ENCODE results near the gene RPRML. TPM values are rescaled to one million over a fixed set of nuclear protein-coding genes. Genes with fewer than 3 reads are reported as not detected.

The RPRML gene
- total RNA-seq, 1 donor from 2014 or later, result not detected

- H3K27ac Mint-ChIP-seq (ENCODE audit: unreplicated experiment), result no peak overlapping the region
- peaks cover 5% of the 10 kb centered on the region for H3K36me3 Mint-ChIP-seq (ENCODE audit: low read depth, unreplicated experiment)
- TF ChIP-seq CTCF (IDR thresholded peaks at IDR 0.05; ENCODE audit: unreplicated experiment), result no peak
- peaks cover 10% of the 10 kb centered on the region for H3K4me1 Mint-ChIP-seq (ENCODE audit: unreplicated experiment)
- H3K4me3 Mint-ChIP-seq (ENCODE audit: unreplicated experiment), result no peak overlapping the region
- H3K9me3 Mint-ChIP-seq (ENCODE audit: unreplicated experiment), result no peaks in the 10 kb centered on the region
- no peak for DNase-seq (ENCODE audit: low spot score)
- H3K27me3 Mint-ChIP-seq (ENCODE audit: unreplicated experiment), result peaks cover 4% of the 10 kb centered on the region
These were observed 26.9 kb downstream of the RPRML start for GRCh38 chr17:46952115-46952514.

GRCh38 chr17:46951706-46952105 is 27.3 kb downstream of the RPRML start:
- Mint-ChIP-seq H3K27ac (ENCODE audit: unreplicated experiment) (no peak overlapping the region), H3K4me3 (ENCODE audit: unreplicated experiment) (no peak overlapping the region), H3K9me3 (ENCODE audit: unreplicated experiment) (no peaks in the 10 kb centered on the region), H3K27me3 (ENCODE audit: unreplicated experiment) (peaks cover 4% of the 10 kb centered on the region), H3K4me1 (ENCODE audit: unreplicated experiment) (peaks cover 10% of the 10 kb centered on the region), H3K36me3 (ENCODE audit: low read depth, unreplicated experiment) (peaks cover 5% of the 10 kb centered on the region)
- DNase-seq (ENCODE audit: low spot score), result no peak
- TF ChIP-seq CTCF (IDR thresholded peaks at IDR 0.05; ENCODE audit: unreplicated experiment), result no peak

- TF ChIP-seq CTCF (IDR thresholded peaks at IDR 0.05; ENCODE audit: unreplicated experiment), result no peak
- Mint-ChIP-seq H3K36me3 (ENCODE audit: low read depth, unreplicated experiment) (peaks cover 5% of the 10 kb centered on the region), H3K27ac (ENCODE audit: unreplicated experiment) (no peak overlapping the region), H3K27me3 (ENCODE audit: unreplicated experiment) (peaks cover 4% of the 10 kb centered on the region), H3K9me3 (ENCODE audit: unreplicated experiment) (no peaks in the 10 kb centered on the region), H3K4me3 (ENCODE audit: unreplicated experiment) (no peak overlapping the region), H3K4me1 (ENCODE audit: unreplicated experiment) (peaks cover 10% of the 10 kb centered on the region)
- no peak for DNase-seq (ENCODE audit: low spot score)
These were observed 27.9 kb downstream of the RPRML start for GRCh38 chr17:46950997-46951621.

GRCh38 chr17:46950342-46950996 is 28.6 kb downstream of the RPRML start:
- Mint-ChIP-seq H3K27ac (ENCODE audit: unreplicated experiment) (no peak overlapping the region), H3K9me3 (ENCODE audit: unreplicated experiment) (no peaks in the 10 kb centered on the region), H3K36me3 (ENCODE audit: low read depth, unreplicated experiment) (peaks cover under 1% of the 10 kb centered on the region), H3K4me1 (ENCODE audit: unreplicated experiment) (peaks cover 10% of the 10 kb centered on the region), H3K27me3 (ENCODE audit: unreplicated experiment) (peaks cover 4% of the 10 kb centered on the region), H3K4me3 (ENCODE audit: unreplicated experiment) (no peak overlapping the region)
- no peak for TF ChIP-seq CTCF (IDR thresholded peaks at IDR 0.05; ENCODE audit: unreplicated experiment)
- DNase-seq (ENCODE audit: low spot score), result no peak
